HG03039 (cell line): ENCODE measurements around the gene KLF3.

Source experiments
- ATAC-seq: cut with Tn5 transposase; IDR thresholded peaks from one replicate; pipeline ENCODE4 v1.9.1; 2021; ENCODE audit warnings: mild to moderate bottlenecking, moderate library complexity; ENCODE audit not compliant: unreplicated experiment

Gene KLF3

DNA sequence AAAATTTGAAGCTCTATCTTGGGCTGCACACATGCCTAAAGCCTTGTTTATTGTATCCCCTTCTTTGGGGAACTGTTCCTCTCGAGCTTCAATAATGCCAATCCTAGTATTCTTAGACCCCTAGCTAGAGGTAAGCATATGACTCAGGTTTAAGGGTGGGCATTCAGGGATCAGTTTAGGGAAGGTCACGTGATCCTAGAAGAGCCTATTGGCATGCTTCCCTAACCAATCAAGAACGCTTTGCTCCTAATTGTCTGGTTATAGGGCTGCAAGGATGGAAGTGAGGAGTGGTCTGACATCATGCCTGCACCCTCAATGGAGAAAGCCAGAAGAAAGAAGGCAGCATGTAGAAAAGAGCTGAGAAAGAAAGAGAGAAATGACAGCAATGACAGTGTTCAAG, 71.9 kb downstream of the KLF3 start:
- ATAC-seq = no peak

DNA sequence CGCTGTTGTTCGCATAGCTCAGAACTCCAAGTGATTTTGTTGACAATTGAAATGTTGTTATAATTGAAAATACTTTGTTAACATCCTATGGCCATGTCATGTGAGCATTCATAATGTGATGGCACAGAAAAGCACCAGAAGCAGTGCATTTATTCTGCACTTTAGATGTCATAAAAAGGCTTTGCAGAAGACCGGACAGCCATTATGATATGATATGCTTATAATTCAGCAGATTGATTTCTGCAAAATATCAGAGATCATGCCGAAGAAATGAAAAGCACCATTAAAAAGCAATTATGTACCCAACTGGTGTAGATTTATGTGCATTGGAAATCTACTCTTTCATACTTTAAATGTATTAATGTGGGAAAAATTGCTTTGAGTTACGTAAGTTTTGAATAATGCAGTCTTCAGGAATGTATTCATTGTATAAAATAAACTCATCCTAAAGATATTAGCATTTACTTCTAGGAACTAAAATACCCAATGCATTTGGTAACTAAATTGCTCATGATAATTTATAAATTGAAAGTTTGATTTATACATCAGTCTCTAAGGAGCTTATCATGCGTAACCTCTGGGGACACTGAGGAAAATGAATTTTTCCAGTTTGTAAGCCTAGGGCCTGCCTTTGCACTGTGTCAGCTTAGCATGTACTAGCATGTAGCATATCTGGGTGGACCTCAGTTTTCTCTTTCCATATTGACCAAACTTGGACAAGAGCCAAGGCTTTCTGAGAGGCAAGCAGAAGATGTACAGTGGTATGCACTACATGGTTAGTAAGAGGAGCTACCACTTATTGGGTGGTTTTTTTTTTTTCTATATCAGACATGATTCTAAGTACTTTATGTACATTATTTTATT, 75.2 kb downstream of the KLF3 start:
- no peak for ATAC-seq

DNA sequence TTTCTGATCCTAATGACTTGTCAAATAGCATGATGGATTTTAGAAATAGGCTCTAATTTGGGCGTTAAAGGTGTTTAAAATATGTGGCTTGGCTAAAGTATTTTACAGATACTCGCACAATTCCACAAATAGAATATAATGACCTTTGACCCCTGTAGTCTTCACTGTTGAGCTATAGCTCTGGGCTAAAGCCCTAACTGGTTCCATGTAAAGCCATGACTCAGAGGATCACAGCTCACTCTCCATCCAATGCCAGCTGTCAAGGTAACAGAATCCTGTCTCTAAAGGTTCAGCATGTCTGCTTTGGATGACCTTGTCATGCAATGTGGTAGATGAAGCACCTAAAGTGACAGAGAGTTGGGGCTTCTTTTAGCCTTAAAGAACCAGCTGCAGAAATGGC, 76.3 kb downstream of the KLF3 start:
- ATAC-seq = no peak

DNA sequence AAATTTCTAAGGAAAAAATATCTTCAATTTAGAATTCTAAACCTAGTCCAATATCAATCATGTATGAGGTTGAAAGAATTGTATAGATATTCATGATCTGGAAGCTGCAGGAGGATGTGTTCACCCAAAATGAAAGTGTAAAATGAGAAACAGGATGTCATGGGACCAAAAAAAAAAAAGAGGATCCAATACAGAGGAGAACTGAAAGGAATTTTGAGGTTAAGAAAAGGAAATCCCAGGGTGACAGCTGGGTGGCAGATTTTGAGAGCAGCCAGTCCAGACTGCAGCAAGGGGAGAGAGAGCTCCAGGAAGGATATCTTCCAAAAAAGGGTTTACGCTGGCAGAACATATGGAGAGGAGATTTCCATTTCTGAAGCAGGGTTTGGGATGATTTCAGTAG, 79.9 kb downstream of the KLF3 start:
- no peak for ATAC-seq

DNA sequence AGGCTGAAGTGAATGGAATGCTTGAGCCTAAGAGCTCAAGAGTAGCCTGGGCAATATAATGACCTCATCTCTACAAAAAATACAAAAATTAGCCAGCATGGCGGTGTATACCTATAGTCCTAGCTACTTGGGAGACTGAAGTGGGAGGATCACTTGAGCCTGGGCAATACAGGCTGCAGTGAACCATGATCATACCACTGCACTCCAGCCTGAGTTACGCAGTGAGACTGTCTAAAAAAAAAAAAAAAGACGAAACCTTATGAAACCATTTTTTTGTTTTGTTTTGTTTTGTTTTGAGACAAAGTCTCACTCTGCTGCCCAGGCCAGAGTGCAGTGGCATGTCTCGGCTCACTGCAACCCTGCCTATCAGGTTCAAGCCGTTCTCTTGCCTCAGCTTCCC, 81.9 kb downstream of the KLF3 start:
- ATAC-seq = no peak

DNA sequence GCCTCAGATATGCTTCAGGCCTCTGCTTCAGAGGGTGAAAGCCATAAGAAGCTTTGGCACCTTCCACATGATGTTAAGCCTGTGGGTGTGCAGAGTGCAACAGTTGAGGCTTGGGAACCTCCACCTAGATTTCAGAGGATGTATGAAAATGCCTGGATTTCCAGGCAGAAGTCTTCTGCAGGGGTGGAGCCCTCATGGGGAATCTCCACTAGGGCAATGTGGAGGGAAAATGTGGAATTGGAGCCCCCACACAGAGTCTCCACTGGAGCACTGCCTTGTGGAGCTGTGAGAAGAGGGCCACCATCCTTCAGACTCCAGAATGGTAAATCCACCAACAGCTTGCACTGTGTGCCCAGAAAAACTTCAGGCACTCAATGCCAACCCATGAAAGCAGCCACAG, 83.6 kb downstream of the KLF3 start:
- no peak for ATAC-seq

DNA sequence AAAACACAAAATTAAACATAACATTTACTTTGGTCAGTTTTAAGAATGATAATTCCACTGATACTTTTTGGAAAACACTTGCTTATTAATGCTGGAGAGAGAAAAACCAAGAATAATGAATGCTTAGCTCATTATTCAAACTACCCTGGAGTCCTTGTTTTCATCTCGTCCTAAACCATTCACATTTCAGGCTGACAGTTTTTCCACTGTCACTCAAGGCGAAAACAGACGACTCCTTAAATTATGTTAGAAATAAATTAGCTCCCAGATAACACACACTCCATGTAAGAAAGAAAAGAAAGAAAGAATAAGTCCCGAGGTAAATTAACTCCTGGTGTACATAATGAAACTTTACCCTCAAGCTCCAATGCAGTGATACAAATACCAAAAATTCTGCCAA, 85.3 kb downstream of the KLF3 start:
- ATAC-seq = no peak
